NCI-H2171 (cell line): Measurements from ENCODE around the gene TDRD5.

Experiments used
- DNase-seq: peaks from one replicate; lab custom pipeline; 2025; lab: John Stamatoyannopoulos, UW

The TDRD5 gene, protein sequence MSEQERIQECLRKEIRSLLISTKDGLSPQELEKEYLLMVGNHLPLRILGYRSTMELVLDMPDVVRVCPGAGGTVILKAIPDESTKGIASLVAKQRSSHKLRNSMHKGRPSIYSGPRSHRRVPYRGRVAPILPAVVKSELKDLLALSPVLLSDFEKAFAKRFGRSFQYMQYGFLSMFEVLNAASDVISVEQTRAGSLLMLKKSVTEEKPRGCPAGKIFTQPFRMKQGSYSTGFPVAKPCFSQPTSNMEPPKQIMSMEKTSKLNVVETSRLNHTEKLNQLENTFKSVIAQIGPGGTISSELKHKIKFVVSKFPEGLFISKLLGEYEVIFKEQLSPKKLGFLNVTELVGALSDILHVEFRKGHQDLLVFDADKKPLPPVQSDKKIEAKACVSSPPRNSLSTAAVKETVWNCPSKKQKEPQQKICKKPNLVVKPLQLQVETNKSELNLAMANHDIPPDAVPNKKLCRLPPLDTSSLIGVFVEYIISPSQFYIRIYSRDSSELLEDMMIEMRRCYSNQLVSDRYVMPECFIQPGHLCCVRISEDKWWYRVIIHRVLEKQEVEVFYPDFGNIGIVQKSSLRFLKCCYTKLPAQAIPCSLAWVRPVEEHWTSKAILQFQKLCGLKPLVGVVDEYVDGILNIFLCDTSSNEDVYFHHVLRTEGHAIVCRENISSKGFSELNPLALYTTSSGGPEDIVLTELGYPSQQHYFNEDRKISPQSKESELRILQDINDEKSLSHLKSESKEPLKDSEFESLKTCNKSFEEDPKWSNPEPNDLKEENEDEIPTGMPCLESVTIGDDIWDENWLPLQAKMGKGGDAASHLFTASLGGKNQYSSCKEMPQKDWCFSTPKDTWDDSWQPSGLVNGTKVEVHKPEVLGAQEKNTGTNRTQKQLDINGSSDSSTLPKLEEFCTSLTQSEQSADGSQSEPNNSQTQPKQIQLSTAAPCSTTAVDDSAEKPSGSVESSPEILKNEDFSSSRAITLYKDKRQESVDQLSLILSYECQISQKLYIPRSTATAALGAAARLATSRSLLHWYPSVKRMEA

DNA sequence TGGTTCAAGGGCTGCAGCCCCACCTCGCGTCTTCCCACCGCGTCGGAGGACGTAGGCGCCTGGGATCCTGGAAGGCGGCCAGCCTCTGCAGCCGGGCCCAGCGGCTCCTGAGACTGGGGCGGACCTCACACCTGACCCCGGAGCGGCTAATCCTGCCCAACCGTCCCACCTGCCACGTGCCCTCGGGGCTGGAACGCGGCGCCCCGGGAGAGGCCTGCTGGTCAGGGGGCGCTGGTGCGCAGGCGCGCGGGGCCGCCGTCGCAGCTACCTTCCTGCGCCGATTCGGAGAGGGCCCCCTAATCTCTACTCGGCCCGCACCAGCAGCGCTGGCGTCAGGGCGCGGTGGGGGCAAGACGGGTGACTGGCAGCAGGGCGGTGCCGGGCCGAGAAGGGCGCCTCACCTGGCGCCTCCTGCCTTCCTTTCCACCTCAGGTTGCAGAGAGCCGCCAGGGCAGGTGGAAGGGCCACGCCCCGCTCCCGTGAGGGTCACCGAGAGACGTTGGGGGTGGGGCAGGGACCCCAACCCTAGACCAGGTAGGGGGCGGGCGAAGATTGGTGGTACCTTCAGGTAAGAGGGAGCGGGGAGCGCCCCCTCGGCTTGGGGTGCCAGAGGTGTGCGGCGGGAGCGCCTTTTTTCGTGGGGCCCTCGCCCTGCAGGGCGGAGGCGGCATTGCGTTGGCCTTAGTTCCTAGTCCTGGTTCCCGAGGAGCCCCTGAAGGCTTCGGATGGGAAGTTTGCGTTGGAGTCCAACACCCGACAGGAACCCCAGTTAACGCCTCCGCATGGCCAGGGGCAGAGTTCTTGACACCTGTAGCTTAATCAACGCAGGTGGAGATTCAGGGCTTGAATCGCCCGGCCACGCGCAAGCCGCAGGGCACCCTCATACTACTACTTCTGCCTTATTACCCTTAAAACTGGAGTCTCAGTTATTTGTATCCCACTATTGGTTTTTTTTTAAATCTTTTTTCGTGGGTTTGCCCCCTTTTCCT lies at the start of gene TDRD5:
TDRD5 (plus strand) TSS at position 241 of the 989 bp plus-strand sequence. CDS start 784 bp downstream, outside the sequence.
- no peak for DNase-seq

DNA sequence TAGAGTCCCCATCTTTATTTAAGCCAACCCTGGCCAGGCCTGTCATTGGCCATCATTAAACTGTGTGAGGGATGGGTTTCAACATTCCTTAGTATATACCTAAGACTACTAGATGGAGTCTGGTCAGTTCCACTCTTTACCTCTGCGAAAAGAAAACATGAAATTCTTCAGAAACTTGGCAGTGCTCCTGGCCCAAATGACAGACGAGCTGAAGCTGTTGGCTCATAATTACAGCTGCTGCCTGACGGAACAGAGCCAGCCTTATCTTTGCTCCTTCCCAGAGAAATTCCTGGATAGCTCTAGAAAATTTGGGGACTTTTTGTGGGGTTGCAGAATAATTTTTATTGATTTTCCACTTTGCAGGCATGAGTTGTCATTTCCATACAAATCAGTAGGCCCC lies 46.3 kb upstream of the TDRD5 start:
- DNase-seq = no peak

DNA sequence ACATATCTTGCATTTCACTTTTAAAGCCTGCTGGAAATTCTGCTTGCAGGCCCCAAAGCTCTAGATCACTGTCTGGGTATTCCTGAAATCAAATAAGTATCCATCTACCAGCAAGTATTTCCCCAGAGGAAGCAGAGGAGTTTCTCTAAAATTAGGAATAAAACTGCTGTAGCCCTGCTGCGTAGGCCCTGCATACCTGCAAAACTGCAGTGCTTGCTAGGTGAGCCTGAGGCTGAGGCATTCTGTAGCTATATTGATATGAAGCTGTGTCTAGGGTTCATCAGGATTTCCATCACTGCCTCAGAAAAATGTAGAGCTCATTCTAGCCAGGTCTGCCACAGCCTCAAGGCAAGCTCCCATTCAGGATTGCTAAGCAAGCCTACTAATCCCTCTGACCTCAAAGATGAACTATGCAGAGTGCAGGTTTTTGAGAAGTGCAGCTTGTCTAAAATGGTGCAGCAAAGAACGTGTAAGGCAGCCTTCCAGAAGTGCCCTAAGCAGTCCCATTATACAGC lies 44.6 kb upstream of the TDRD5 start:
- DNase-seq = no peak

GRCh38 chr1:179548666-179549367 lies 42.8 kb upstream of the TDRD5 start:
- DNase-seq = no peak

GRCh38 chr1:179549368-179549700 lies 42.3 kb upstream of the TDRD5 start:
- DNase-seq = no peak

GRCh38 chr1:179550746-179551682 lies 40.6 kb upstream of the TDRD5 start:
- DNase-seq = no peak

GRCh38 chr1:179554427-179554826 lies 37.2 kb upstream of the TDRD5 start:
- DNase-seq = no peak

GRCh38 chr1:179558078-179558477 lies 33.6 kb upstream of the TDRD5 start:
- DNase-seq = no peak

DNA sequence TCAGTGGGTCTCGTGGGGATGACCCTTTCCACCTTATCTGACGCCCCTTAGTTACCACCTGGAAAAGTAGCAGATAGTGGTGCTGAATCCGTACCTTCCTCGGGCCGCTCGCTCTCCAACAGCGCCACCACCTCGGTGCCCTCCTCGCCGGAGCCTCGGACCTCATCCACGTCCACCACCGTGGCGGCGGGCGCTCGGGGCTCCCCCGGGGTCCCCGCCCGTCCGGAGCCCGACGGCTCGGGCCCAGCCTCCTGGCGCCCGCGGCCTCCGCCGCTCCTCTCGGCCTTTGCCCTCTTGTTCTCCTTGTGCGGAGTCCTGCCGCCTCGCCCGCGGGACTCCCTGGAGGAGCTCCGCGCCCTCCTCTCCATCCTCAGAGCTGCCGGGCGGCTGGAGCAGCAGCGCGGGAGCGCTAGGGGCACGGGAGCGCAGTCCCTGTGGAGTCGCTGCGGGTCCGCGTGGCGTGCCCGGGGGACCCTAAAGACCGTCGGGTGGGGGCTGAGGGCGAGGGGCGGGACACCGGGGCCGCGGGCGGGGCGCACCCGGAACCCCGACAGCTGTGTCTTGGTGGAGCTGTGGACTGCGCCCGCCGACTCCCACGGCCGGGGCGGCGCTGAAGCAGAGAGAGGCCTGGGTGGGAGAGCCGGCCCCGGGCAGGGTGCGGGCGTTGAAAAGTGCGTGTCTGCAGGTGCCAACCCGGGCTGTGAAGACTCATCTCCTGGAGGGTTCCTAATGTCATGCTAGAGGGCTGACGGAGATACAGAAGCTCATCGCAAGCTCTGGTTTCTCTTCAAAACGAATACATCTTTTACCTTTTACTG lies 15.9 kb upstream of the TDRD5 start, which contains the start of gene NPHS2:
NPHS2 (minus strand) TSS at position 452 of the 818 bp plus-strand sequence; CDS start at position 368, 84 bp downstream.
- DNase-seq = no peak

- DNase-seq = no peak
Observed at GRCh38 chr1:179576509-179576908, 15.1 kb upstream of the TDRD5 start.

- DNase-seq = no peak
Observed at GRCh38 chr1:179583771-179584320, 7.8 kb upstream of the TDRD5 start.

DNA sequence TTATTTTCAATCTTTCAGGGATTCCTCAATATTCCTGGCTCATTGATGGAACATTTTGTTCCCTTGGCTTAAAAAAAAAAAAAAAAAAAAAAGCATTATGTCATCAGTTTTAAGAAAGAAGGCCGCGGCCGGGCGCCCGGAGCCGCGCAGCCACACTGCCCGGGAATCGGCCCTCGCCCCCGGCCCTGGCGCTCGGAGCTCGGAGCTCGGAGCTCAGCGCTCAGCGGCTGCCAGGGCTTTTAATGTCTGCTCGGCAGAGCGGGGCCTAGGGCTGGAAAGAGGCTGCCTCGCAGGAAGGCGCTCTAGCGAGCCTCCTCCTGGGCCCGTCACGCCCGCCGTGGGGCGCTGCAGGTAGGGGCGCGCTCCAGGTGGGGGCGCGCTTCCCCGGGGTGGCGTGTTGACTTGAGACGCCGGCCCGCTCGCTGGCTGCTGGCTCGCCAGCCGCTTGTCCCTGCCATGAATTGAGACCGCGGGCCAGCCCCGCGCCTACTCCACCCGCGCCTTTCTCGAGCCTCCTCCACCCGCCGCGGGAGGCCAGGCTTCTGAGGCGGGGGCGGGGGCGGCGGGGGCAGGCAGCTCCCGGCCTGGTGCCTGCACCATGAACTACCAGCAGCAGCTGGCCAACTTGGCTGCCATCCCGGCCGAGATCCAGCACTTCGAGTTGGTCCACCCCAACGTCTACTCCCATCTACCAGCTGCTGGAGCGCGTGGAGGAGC lies 5.4 kb upstream of the TDRD5 start:
- DNase-seq = peak; percentile 58

DNA sequence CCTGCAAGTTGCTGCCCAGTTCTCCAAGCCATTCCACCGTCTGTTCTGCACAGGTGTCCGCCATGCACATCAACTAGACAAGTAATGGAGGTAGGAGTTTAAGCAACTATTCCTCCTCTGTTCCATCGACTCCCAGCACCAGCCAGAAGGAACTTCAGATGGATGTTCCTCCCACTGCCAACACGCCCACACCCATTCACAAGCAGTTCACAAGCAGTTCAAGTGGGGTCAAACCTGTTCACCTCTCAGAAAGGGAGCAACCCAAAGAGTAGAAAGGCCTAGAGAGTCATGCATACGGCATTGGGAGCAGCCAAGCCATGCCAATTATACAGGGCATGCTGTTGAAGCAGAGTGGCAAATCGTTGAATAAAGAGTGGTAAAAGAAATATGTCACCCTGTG lies 4.3 kb upstream of the TDRD5 start:
- no peak for DNase-seq

DNA sequence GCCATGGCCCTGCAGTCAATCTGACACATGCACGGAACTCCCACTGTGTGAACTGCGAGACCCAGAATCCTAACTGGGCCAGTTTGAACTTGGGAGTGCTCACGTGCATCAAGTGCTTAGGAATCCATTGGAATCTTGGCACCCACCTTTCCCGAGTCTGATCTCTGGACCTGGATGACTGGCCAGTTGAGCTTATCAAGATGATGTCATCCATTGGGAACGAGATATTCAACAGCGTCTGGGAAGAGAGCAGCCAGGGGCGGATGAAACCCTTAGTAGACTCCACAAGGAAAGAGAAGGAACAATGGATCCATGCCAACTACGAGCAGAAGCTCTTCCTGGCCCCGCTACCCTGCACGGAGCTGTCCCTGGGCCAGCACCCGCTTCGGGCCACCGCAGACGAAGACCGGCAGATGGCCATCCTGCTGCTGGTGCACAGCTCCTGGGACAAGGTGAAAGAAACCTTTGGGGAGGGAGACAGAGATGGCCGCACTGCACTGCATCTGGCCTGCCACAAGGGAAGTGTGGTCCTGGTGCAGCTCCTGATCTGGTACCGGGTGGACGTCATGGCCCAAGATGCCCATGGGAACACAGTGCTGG lies 3.1 kb upstream of the TDRD5 start:
- no peak for DNase-seq

GRCh38 chr1:179589509-179589908 lies 2.1 kb upstream of the TDRD5 start:
- DNase-seq = no peak

DNA sequence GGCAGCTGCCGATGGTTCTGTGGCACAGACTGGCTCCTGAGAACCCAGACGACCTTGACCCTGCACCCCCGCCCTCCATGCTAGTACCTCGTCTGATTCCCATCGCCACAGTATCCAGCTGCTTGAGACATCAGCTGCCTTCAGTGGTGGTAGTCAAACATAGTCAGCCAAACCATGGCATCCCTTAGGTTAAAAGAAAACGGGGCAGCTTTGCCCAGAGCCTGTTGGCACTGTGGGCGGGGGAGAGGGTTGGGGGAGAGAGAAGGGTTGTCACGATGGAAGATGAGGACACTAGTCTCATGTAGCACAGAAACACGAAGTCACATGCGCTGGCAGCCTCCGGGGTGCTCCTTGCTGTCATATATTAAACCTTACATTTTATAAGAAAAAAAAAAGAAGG lies 961 bp upstream of the TDRD5 start:
- DNase-seq = no peak

- no peak for DNase-seq
Observed at GRCh38 chr1:179591253-179591591, 410 bp upstream of the TDRD5 start.
